PC-9 (cell line): ENCODE measurements around the gene RPAP3. TPM values are rescaled to one million over a fixed set of nuclear protein-coding genes. Genes with fewer than 3 reads are reported as not detected.

ENCODE experiments used
- BruUV-seq: library from RNA; stranded (reverse); fragments of 400-500 nt; replicated peaks from 2 replicates; lab custom pipeline; 2021; lab: Mats Ljungman, UMichigan
- CTCF ChIA-PET: fragments of 300-600 bp; sonication (Branson Sonifier 250); formaldehyde crosslinking; loops from one replicate; lab custom pipeline; 2022; ENCODE audit warnings: antibody characterized with exemption; lab: Charles Lee
- POLR2A ChIA-PET: fragments of 300-600 bp; sonication (Branson Sonifier 250); formaldehyde crosslinking; loops from one replicate; lab custom pipeline; 2022; ENCODE audit warnings: antibody characterized with exemption; ENCODE audit not compliant: unreplicated experiment; lab: Charles Lee
- DNase-seq, 2 experiments: peaks; one replicate each; pipeline versions ENCODE4 v3.0.0 to v3.0.0-alpha.2; 2015 to 2022; ENCODE audit warnings: mixed read lengths in 1 of 2
- H2AFZ ChIP-seq: fragments of 200-600 bp; sonication (generic); 2 replicates; pipeline ENCODE4 v1.8.1; 2017; ENCODE audit warnings: antibody characterized with exemption
- H3F3A ChIP-seq: fragments of 200-600 bp; sonication (generic); 2 replicates; pipeline ENCODE4 v1.8.1; 2017; ENCODE audit warnings: antibody characterized with exemption, mild to moderate bottlenecking, low read depth; ENCODE audit not compliant: insufficient read depth
- H3K27ac ChIP-seq: fragments of 200-600 bp; sonication (generic); 2 replicates; pipeline ENCODE4 v1.6.1; 2016; ENCODE audit warnings: mixed run types
- H3K27me3 ChIP-seq: fragments of 200-600 bp; sonication (generic); 2 replicates; pipeline ENCODE4 v1.6.1; 2016; ENCODE audit warnings: low read depth, mixed run types; ENCODE audit not compliant: insufficient read depth
- H3K36me3 ChIP-seq: fragments of 200-600 bp; sonication (generic); 2 replicates; pipeline ENCODE4 v1.6.1; 2016; ENCODE audit warnings: low read depth, mixed run types
- H3K4me1 ChIP-seq: fragments of 200-600 bp; sonication (generic); replicated peaks from 2 replicates; pipeline ENCODE4 v1.6.1; 2016; ENCODE audit warnings: mixed run types; ENCODE audit not compliant: insufficient read depth
- H3K4me2 ChIP-seq: fragments of 200-600 bp; sonication (generic); 2 replicates; pipeline ENCODE4 v1.6.1; 2017; ENCODE audit warnings: mixed run types
- H3K4me3 ChIP-seq: fragments of 200-600 bp; sonication (generic); 2 replicates; pipeline ENCODE4 v1.6.1; 2016; ENCODE audit warnings: mixed run types
- H3K79me2 ChIP-seq: fragments of 200-600 bp; sonication (generic); 2 replicates; pipeline ENCODE4 v1.6.1; 2017; ENCODE audit warnings: low read depth, mixed run types
- H3K9me2 ChIP-seq: fragments of 200-600 bp; sonication (generic); 2 replicates; pipeline ENCODE4 v1.8.1; 2017; ENCODE audit warnings: mild to moderate bottlenecking; ENCODE audit not compliant: insufficient read depth
- H3K9me3 ChIP-seq: fragments of 200-600 bp; sonication (generic); 2 replicates; pipeline ENCODE4 v1.8.1; 2016; ENCODE audit warnings: low read depth; ENCODE audit not compliant: insufficient read depth
- H4K20me1 ChIP-seq: fragments of 200-600 bp; sonication (generic); 2 replicates; pipeline ENCODE4 v1.8.1; 2017; ENCODE audit not compliant: insufficient read depth
- CTCF ChIP-seq: fragments of 200-600 bp; sonication (generic); conservative IDR thresholded peaks from 2 replicates; pipeline ENCODE4 v1.6.1; 2017; ENCODE audit warnings: mixed run types, antibody characterized with exemption, mild to moderate bottlenecking, moderate library complexity
- EZH2 ChIP-seq: fragments of 200-600 bp; sonication (generic); IDR thresholded peaks from 2 replicates; pipeline ENCODE4 v1.8.0; 2017; ENCODE audit warnings: antibody characterized with exemption, low read depth
- intact Hi-C: fragments of 100-400 bp; cut with micrococcal nuclease; formaldehyde crosslinking; loops from one replicate; pipeline ENCODE4 v1.10.0; 2022; ENCODE audit not compliant: unreplicated experiment
- total RNA-seq: library from RNA; stranded (reverse); gene quantifications from 2 replicates; pipeline ENCODE4 v1.2.3, GENCODE V29; 2021

Gene RPAP3
- total RNA-seq, 1 experiment from 2014 or later = 37.0 TPM

GRCh38 chr12:47704719-47705118 lies 1.1 kb downstream of the RPAP3 start:
- no TSS peak for BruUV-seq
- Histone ChIP-seq H3K4me2 (peak overlapping the region; percentile 80), H3K4me1 (peaks cover 19% of the 10 kb centered on the region), H3K27ac (no peak overlapping the region), H3K9me3 (no peaks in the 10 kb centered on the region), H2AFZ (no peak overlapping the region), H4K20me1 (0 out of 2 replicates have a peak, but pooled peaks cover 5% of the 10 kb centered on the region), H3K27me3 (no peaks in the 10 kb centered on the region), H3K4me3 (peak overlapping the region; percentile 63), H3K9me2 (no peaks in the 10 kb centered on the region), H3K79me2 (peaks cover 59% of the 10 kb centered on the region), H3K36me3 (peaks cover 15% of the 10 kb centered on the region), H3F3A (peaks cover 7% of the 10 kb centered on the region; the same call in 1 of the 2 replicates)
- CTCF ChIA-PET = no interaction called here
- intact Hi-C loops = loop anchor here (5.0 kb wide), 1 partner anchor 328 kb away; no protein-coding TSS in a partner anchor
- no peak for TF ChIP-seq CTCF
- TF ChIP-seq EZH2 = no peak
- no peak for DNase-seq
- POLR2A ChIA-PET = no interaction called here

GRCh38 chr12:47700263-47700662 lies 5.6 kb downstream of the RPAP3 start:
- H3F3A ChIP-seq = peaks cover 9% of the 10 kb centered on the region; the same call in 1 of the 2 replicates
- peaks cover 38% of the 10 kb centered on the region for H3K79me2 ChIP-seq
- H3K9me3 ChIP-seq = no peaks in the 10 kb centered on the region
- H3K36me3 ChIP-seq = peaks cover 38% of the 10 kb centered on the region
- peaks cover 8% of the 10 kb centered on the region for H3K4me1 ChIP-seq
- H2AFZ ChIP-seq = no peak overlapping the region
- no peaks in the 10 kb centered on the region for H3K27me3 ChIP-seq
- POLR2A ChIA-PET = no interaction called here
- no peak overlapping the region for H3K4me3 ChIP-seq
- CTCF ChIA-PET = no interaction called here
- DNase-seq = no peak
- no peaks in the 10 kb centered on the region for H3K9me2 ChIP-seq
- no TSS peak for BruUV-seq
- intact Hi-C loops = no loop called here
- no peak for TF ChIP-seq CTCF
- TF ChIP-seq EZH2 = no peak
- H3K27ac ChIP-seq = no peak overlapping the region
- no peak overlapping the region for H3K4me2 ChIP-seq
- H4K20me1 ChIP-seq = 0 out of 2 replicates have a peak, but pooled peaks cover 5% of the 10 kb centered on the region

GRCh38 chr12:47698631-47699030 lies 7.2 kb downstream of the RPAP3 start:
- intact Hi-C loops = no loop called here
- TF ChIP-seq EZH2 = no peak
- no peak for TF ChIP-seq CTCF
- no peak overlapping the region for H3K4me3 ChIP-seq
- no peaks in the 10 kb centered on the region for H3K27me3 ChIP-seq
- H3K4me1 ChIP-seq = no peaks in the 10 kb centered on the region
- peaks cover 22% of the 10 kb centered on the region for H3K79me2 ChIP-seq
- no peaks in the 10 kb centered on the region for H3K9me2 ChIP-seq
- H2AFZ ChIP-seq = no peak overlapping the region
- DNase-seq = no peak
- ChIA-PET POLR2A (interaction anchor here (0.5 kb wide), 1 partner anchor 141 kb away, joined by 5 read pairs; no protein-coding TSS in a partner anchor), CTCF (no interaction called here)
- H4K20me1 ChIP-seq = no peaks in the 10 kb centered on the region
- no TSS peak for BruUV-seq
- no peak overlapping the region for H3K27ac ChIP-seq
- H3K4me2 ChIP-seq = no peak overlapping the region
- no peaks in the 10 kb centered on the region for H3K9me3 ChIP-seq
- peaks cover 9% of the 10 kb centered on the region; the same call in 1 of the 2 replicates for H3F3A ChIP-seq
- peaks cover 43% of the 10 kb centered on the region for H3K36me3 ChIP-seq
